ENCODE measurements around the gene SEMA5B. TPM values are rescaled to one million over a fixed set of nuclear protein-coding genes. Genes with fewer than 3 reads are reported as not detected.

Gene SEMA5B
- total and polyA plus RNA-seq, 2 donors (not counting 3 experiments of a cell fraction or from before 2014, with no cell fraction given): 0.07 TPM; not detected in 1

DNA sequence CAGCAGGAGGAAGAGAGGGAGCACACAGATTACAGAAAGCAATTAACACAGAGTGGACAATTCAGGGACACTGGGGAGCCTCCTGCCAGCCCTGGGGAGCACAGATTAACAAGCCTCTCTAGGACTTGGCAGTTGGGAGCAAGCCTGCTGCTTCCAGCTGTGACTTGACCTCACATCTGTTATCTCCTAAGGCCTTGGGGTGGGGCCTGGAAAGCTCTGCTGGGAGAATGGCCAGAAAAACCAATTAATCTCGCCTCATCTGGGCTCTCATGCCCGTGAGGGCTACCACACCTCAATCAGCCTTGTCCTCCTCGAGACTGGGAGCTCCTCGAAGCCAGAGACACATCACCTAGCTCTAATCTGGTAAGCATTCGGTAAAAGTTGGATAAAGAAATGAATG lies 39.1 kb downstream of the SEMA5B start:
- TF ChIP-seq FOS (IDR thresholded peaks at IDR 0.05; ENCODE audit: borderline replicate concordance, insufficient read depth, low read length): no peak
- TF ChIP-seq POLR2AphosphoS5 (IDR thresholded peaks at IDR 0.05; ENCODE audit: insufficient read depth, low read depth, low read length): no peak
- no peak for TF ChIP-seq MYC (IDR thresholded peaks at IDR 0.05; ENCODE audit: low read depth, low read length)
- BruUV-seq (replicated peaks): no TSS peak
- H3K4me2 ChIP-seq (ENCODE audit: insufficient read depth, low read length): no peak overlapping the region
- POLR2A ChIA-PET: no interaction called here
- no peak for DNase-seq (ENCODE audit: low read depth, low spot score)
- no peaks in the 10 kb centered on the region for H3K79me2 ChIP-seq (ENCODE audit: control insufficient read depth, insufficient read depth, low read length)
- no peak overlapping the region for H3K27ac ChIP-seq (ENCODE audit: insufficient read depth, low read depth, low read length)
- FAIRE-seq: no peak
- H3K27me3 ChIP-seq (ENCODE audit: control insufficient read depth in 2 of 2, insufficient read depth in 2 of 2, low read length in 2 of 2): peaks cover 48 to 49% of the 10 kb centered on the region in 2 experiments
- H3K4me3 ChIP-seq (replicated peaks in 1 of 3; ENCODE audit: insufficient read depth in 1 of 3, low read depth in 1 of 3, low read length in 3 of 3): no peak overlapping the region
- H3K9me3 ChIP-seq (replicated peaks; ENCODE audit: control insufficient read depth, insufficient read depth, low read length): no peaks in the 10 kb centered on the region
- no peaks in the 10 kb centered on the region for H3K4me1 ChIP-seq (ENCODE audit: control insufficient read depth, extremely low read depth, insufficient read depth, low read length)
- intact Hi-C loops (cut with micrococcal nuclease) (no loop called here), dilution Hi-C loops (cut with MboI; ENCODE audit: extremely low pct_ligation_motif_present, low sequenced_read_pairs) (no loop called here)
- H3K36me3 ChIP-seq (ENCODE audit: control insufficient read depth in 2 of 2, extremely low read depth in 1 of 2, insufficient read depth in 2 of 2, low read length in 2 of 2): no peaks in the 10 kb centered on the region
- H2AFZ ChIP-seq (ENCODE audit: low read depth, low read length): no peak overlapping the region
- CTCF ChIA-PET: interaction anchor here (1.6 kb wide), 1 partner anchor 10 kb away, joined by 3 read pairs; no protein-coding TSS in a partner anchor
- H4K20me1 ChIP-seq (replicated peaks; ENCODE audit: control insufficient read depth, extremely low read depth, insufficient read depth, low read length): no peaks in the 10 kb centered on the region
- H3K9ac ChIP-seq (replicated peaks; ENCODE audit: extremely low read depth, insufficient read depth, low read length): no peak overlapping the region
- no peaks in the 10 kb centered on the region for H3K9me1 ChIP-seq (replicated peaks; ENCODE audit: control insufficient read depth, extremely low read depth, insufficient read depth, low read length)

DNA sequence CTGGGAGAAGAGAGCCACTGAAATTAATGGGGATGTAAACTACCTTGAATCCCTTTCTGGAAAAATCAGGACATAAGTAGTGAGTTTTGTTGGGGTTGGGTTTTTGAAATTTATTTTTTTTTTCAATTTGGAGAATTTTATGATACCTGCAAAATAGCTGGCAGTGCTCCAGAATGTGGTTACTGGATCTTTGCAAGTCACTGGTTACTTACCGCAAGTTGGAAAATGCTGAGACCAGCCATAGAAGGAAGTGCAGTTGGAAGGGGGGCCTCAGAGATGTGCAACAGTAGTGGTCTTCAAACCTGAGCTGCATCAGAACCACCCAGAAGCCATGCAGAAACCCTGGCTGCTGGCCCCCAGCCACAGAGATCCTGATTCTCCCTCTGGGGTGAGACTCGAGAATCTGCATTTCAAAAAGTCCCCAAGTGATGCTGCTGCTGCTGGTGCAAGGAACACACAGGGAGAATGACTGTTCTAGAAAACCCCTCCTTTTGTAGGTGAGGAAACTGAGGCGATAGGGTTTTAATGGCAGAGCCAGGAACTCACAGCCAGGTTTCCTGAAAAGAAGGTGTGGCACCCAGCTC lies 39.7 kb downstream of the SEMA5B start:
- POLR2A ChIA-PET: no interaction called here
- dilution Hi-C loops (cut with MboI; ENCODE audit: extremely low pct_ligation_motif_present, low sequenced_read_pairs): no loop called here
- no peaks in the 10 kb centered on the region for H3K79me2 ChIP-seq (ENCODE audit: control insufficient read depth, insufficient read depth, low read length)
- no peak overlapping the region for H3K4me3 ChIP-seq (replicated peaks in 1 of 3; ENCODE audit: insufficient read depth in 1 of 3, low read depth in 1 of 3, low read length in 3 of 3)
- H3K27me3 ChIP-seq (ENCODE audit: control insufficient read depth in 2 of 2, insufficient read depth in 2 of 2, low read length in 2 of 2): peaks cover 43 to 50% of the 10 kb centered on the region in 2 experiments
- CTCF ChIA-PET: interaction anchor here (1.6 kb wide), 1 partner anchor 10 kb away, joined by 3 read pairs; no protein-coding TSS in a partner anchor
- FAIRE-seq (no peak), DNase-seq (ENCODE audit: low read depth, low spot score) (no peak)
- BruUV-seq (replicated peaks): no TSS peak
- H3K4me1 ChIP-seq (ENCODE audit: control insufficient read depth, extremely low read depth, insufficient read depth, low read length): no peaks in the 10 kb centered on the region
- H3K9me1 ChIP-seq (replicated peaks; ENCODE audit: control insufficient read depth, extremely low read depth, insufficient read depth, low read length): no peaks in the 10 kb centered on the region
- H3K9me3 ChIP-seq (replicated peaks; ENCODE audit: control insufficient read depth, insufficient read depth, low read length): no peaks in the 10 kb centered on the region
- H2AFZ ChIP-seq (ENCODE audit: low read depth, low read length): no peak overlapping the region
- H3K36me3 ChIP-seq (ENCODE audit: control insufficient read depth in 2 of 2, extremely low read depth in 1 of 2, insufficient read depth in 2 of 2, low read length in 2 of 2): no peaks in the 10 kb centered on the region
- intact Hi-C loops (cut with micrococcal nuclease): no loop called here
- TF ChIP-seq MYC (IDR thresholded peaks at IDR 0.05; ENCODE audit: low read depth, low read length): no peak
- TF ChIP-seq GATA2 (IDR thresholded peaks at IDR 0.05; ENCODE audit: insufficient read depth, insufficient read length, low read depth, low read length): no peak
- TF ChIP-seq EZH2 (IDR thresholded peaks at IDR 0.05; ENCODE audit: borderline replicate concordance, low read depth, low read length, severe bottlenecking): no peak
- TF ChIP-seq, protein P1, sequence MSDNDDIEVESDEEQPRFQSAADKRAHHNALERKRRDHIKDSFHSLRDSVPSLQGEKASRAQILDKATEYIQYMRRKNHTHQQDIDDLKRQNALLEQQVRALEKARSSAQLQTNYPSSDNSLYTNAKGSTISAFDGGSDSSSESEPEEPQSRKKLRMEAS (IDR thresholded peaks at IDR 0.05; ENCODE audit: insufficient read depth, insufficient read length): no peak
- TF ChIP-seq, protein P2, sequence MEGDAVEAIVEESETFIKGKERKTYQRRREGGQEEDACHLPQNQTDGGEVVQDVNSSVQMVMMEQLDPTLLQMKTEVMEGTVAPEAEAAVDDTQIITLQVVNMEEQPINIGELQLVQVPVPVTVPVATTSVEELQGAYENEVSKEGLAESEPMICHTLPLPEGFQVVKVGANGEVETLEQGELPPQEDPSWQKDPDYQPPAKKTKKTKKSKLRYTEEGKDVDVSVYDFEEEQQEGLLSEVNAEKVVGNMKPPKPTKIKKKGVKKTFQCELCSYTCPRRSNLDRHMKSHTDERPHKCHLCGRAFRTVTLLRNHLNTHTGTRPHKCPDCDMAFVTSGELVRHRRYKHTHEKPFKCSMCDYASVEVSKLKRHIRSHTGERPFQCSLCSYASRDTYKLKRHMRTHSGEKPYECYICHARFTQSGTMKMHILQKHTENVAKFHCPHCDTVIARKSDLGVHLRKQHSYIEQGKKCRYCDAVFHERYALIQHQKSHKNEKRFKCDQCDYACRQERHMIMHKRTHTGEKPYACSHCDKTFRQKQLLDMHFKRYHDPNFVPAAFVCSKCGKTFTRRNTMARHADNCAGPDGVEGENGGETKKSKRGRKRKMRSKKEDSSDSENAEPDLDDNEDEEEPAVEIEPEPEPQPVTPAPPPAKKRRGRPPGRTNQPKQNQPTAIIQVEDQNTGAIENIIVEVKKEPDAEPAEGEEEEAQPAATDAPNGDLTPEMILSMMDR (IDR thresholded peaks at IDR 0.05; ENCODE audit: extremely low read depth in 1 of 2, insufficient read depth in 1 of 2, low read depth in 1 of 2, low read length in 2 of 2): no peak
- no peak for TF ChIP-seq POLR2A (IDR thresholded peaks at IDR 0.05; ENCODE audit: low read depth, low read length)
- TF ChIP-seq FOS (IDR thresholded peaks at IDR 0.05; ENCODE audit: borderline replicate concordance, insufficient read depth, low read length): no peak
- TF ChIP-seq JUN (IDR thresholded peaks at IDR 0.05; ENCODE audit: borderline replicate concordance, insufficient read depth, insufficient read length, low read depth): no peak
- no peak for TF ChIP-seq POLR2AphosphoS5 (IDR thresholded peaks at IDR 0.05; ENCODE audit: insufficient read depth, low read depth, low read length)
- H4K20me1 ChIP-seq (replicated peaks; ENCODE audit: control insufficient read depth, extremely low read depth, insufficient read depth, low read length): no peaks in the 10 kb centered on the region
- no peak overlapping the region for H3K9ac ChIP-seq (replicated peaks; ENCODE audit: extremely low read depth, insufficient read depth, low read length)
- H3K27ac ChIP-seq (ENCODE audit: insufficient read depth, low read depth, low read length): no peak overlapping the region
- H3K4me2 ChIP-seq (ENCODE audit: insufficient read depth, low read length): no peak overlapping the region

Data from endothelial cell of umbilical vein (primary cell).